Liver (tissue), 9 donors: ENCODE measurements around the gene DCAF8L2. TPM values are rescaled to one million over a fixed set of nuclear protein-coding genes. Genes with fewer than 3 reads are reported as not detected.

Experiments used
- DNase-seq: peaks from one replicate; pipeline ENCODE4 v3.0.0-alpha.2; 2017; ENCODE audit warnings: low spot score
- H3K27ac ChIP-seq, 2 donors: one replicate each; pipeline ENCODE4 v1.7.0; 2013; ENCODE audit warnings: inconsistent platforms in 2 of 2, low read length in 2 of 2, control low read depth in 1 of 2, low read depth in 1 of 2, mild to moderate bottlenecking in 1 of 2
- H3K27me3 ChIP-seq, 4 donors: one replicate each; pipeline versions ENCODE4 v1.6.1 to v1.7.0; 2013; ENCODE audit warnings: low read length in 3 of 4, inconsistent platforms in 1 of 4, mild to moderate bottlenecking in 1 of 4, moderate library complexity in 1 of 4; ENCODE audit not compliant: control insufficient read depth in 4 of 4, insufficient read depth in 4 of 4
- H3K36me3 ChIP-seq, 4 donors: one replicate each; pipeline versions ENCODE4 v1.6.1 to v1.7.0; 2013; ENCODE audit warnings: low read length in 3 of 4, mild to moderate bottlenecking in 3 of 4, low read depth in 1 of 4, moderate library complexity in 1 of 4; ENCODE audit not compliant: control insufficient read depth in 4 of 4, insufficient read depth in 3 of 4
- H3K4me1 ChIP-seq, 4 donors: one replicate each; pipeline versions ENCODE4 v1.6.1 to v1.7.0; 2013; ENCODE audit warnings: low read length in 3 of 4, mild to moderate bottlenecking in 3 of 4, moderate library complexity in 1 of 4; ENCODE audit not compliant: control insufficient read depth in 4 of 4, insufficient read depth in 4 of 4
- H3K4me3 ChIP-seq, 3 donors: one replicate each; pipeline versions ENCODE4 v1.6.1 to v1.7.0; 2013; ENCODE audit warnings: low read length in 3 of 3, control low read depth in 1 of 3, low read depth in 1 of 3, mild to moderate bottlenecking in 1 of 3
- H3K9ac ChIP-seq, 2 donors: one replicate each; pipeline ENCODE4 v1.7.0; 2013; ENCODE audit warnings: low read length in 2 of 2, mild to moderate bottlenecking in 2 of 2, moderate library complexity in 2 of 2, control low read depth in 1 of 2, low read depth in 1 of 2
- H3K9me3 ChIP-seq, 4 donors: one replicate each; pipeline versions ENCODE4 v1.6.1 to v1.7.0; 2013; ENCODE audit warnings: low read length in 3 of 4; ENCODE audit not compliant: control insufficient read depth in 4 of 4
- EGR1 ChIP-seq, 2 donors: IDR thresholded peaks; 2 replicates each; pipeline ENCODE4 v1.6.1; 2016 to 2018; ENCODE audit warnings: antibody characterized with exemption in 2 of 2, low read depth in 2 of 2
- FOXA1 ChIP-seq: IDR thresholded peaks from 2 replicates; pipeline ENCODE4 v1.6.1; 2016; ENCODE audit warnings: antibody characterized with exemption
- FOXA2 ChIP-seq: IDR thresholded peaks from 2 replicates; pipeline ENCODE4 v1.6.1; 2016; ENCODE audit warnings: antibody characterized with exemption
- GABPA ChIP-seq, 2 donors: IDR thresholded peaks in 1 of 2; conservative IDR thresholded peaks in 1 of 2; 2 replicates each; pipeline ENCODE4 v1.6.1; 2016; ENCODE audit warnings: antibody characterized with exemption in 2 of 2, mild to moderate bottlenecking in 1 of 2, moderate library complexity in 1 of 2
- HNF4A ChIP-seq, 2 donors: conservative IDR thresholded peaks; 2 replicates each; pipeline ENCODE4 v1.6.1; 2016; ENCODE audit warnings: antibody characterized with exemption in 2 of 2, mild to moderate bottlenecking in 2 of 2
- HNF4G ChIP-seq: IDR thresholded peaks from 2 replicates; pipeline ENCODE4 v1.6.1; 2016; ENCODE audit warnings: antibody characterized with exemption
- JUND ChIP-seq, 2 donors: IDR thresholded peaks; 2 replicates each; pipeline ENCODE4 v1.6.1; 2016; ENCODE audit warnings: antibody characterized with exemption in 2 of 2
- NR2F2 ChIP-seq: IDR thresholded peaks from 2 replicates; pipeline ENCODE4 v1.6.1; 2016; ENCODE audit warnings: antibody characterized with exemption
- RAD21 ChIP-seq, 2 donors: IDR thresholded peaks; 2 replicates each; pipeline ENCODE4 v1.6.1; 2016; ENCODE audit warnings: antibody characterized with exemption in 2 of 2, mild to moderate bottlenecking in 2 of 2
- RXRA ChIP-seq, 2 donors: IDR thresholded peaks; 2 replicates each; pipeline ENCODE4 v1.6.1; 2017 to 2018; ENCODE audit warnings: antibody characterized with exemption in 2 of 2, mild to moderate bottlenecking in 1 of 2
- SP1 ChIP-seq: IDR thresholded peaks from 2 replicates; pipeline ENCODE4 v1.6.1; 2018; ENCODE audit warnings: antibody characterized with exemption, mild to moderate bottlenecking
- TAF1 ChIP-seq: conservative IDR thresholded peaks from 2 replicates; pipeline ENCODE4 v1.6.1; 2016; ENCODE audit warnings: antibody characterized with exemption, mild to moderate bottlenecking
- YY1 ChIP-seq: IDR thresholded peaks from 2 replicates; pipeline ENCODE4 v1.6.1; 2016; ENCODE audit warnings: antibody characterized with exemption, mild to moderate bottlenecking
- WGBS: extraction: QIAGEN DNeasy Blood & Tissue Kit; methylation state at CpG from one replicate; pipeline ENCODE4 v1.1.7; 2013; 5-methylcytosine and 5-hydroxymethylcytosine counted together
- polyA plus RNA-seq, 2 donors: library from polyadenylated mRNA; stranded (reverse) in 1 of 2; unstranded in 1 of 2; fragments of 200-250 nt in 1 of 2; fragments of >200 nt in 1 of 2; fragmentation: Nextera tagmentation in 1 of 2; extraction: Ambion mirVana in 1 of 2; gene quantifications; one replicate each; pipeline versions ENCODE4 v1.2.1 to v1.2.3, GENCODE V29; 2013 to 2015
- total RNA-seq, 2 donors: library from RNA; depleted of rRNA; stranded (reverse); fragments of >200 nt; gene quantifications; one replicate each; pipeline ENCODE4 v1.2.3, GENCODE V29; 2014
- TF ChIP-seq, protein P1 (sequence below): fragments of 150-350 bp; IDR thresholded peaks from 2 replicates; pipeline ENCODE4 v1.5.1; 2017; ENCODE audit warnings: improper control_type of control experiment, low read depth, low read length; ENCODE audit not compliant: missing input control
- TF ChIP-seq, protein P2 (sequence below): IDR thresholded peaks from 2 replicates; pipeline ENCODE4 v1.6.1; 2016; ENCODE audit warnings: antibody characterized with exemption, mild to moderate bottlenecking
- TF ChIP-seq, protein P3 (sequence below): IDR thresholded peaks from 2 replicates; pipeline ENCODE4 v1.6.1; 2016; ENCODE audit warnings: antibody characterized with exemption
- TF ChIP-seq, protein P4 (sequence below): IDR thresholded peaks from 2 replicates; pipeline ENCODE4 v1.6.1; 2016; ENCODE audit warnings: antibody characterized with exemption
- TF ChIP-seq, protein P5 (sequence below): IDR thresholded peaks from 2 replicates; pipeline ENCODE4 v1.6.1; 2016; ENCODE audit warnings: antibody characterized with exemption
- donor health status: healthy.
- donor health status: healthy.
- donor health status: healthy.
- donor health status: healthy.
- donor health status: healthy.

DCAF8L2 gene
- total and polyA plus RNA-seq, 4 donors = not detected

DNA sequence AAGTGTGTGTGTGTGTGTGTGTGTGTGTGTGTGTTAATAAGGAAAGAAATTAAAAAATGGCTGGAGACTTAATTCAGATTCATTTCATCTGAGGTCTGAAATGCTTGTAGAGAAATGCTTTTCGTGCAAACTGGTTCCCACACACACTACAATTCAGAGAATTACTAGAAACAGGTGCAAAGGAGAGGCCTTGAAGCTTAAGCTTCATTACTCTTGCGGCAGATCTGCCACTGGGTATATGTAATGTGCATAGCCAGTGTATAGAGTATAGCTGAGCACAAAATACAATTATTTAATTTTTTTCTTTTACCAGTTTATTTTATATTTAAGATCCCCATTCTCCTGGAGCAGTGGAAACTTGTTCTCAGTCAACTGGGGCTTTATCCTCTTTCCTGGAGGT, 185.8 kb downstream of the DCAF8L2 start:
- no peak for DNase-seq
- Histone ChIP-seq H3K9me3 (no peaks in the 10 kb centered on the region), H3K9ac (no peak overlapping the region), H3K4me3 (no peak overlapping the region), H3K27me3 (peaks cover 0 to 3% (median 0%) of the 10 kb centered on the region in 4 donors), H3K36me3 (no peaks in the 10 kb centered on the region), H3K4me1 (no peaks in the 10 kb centered on the region), H3K27ac (no peak overlapping the region)
- 70% methylated on average over 2 of the region's 2 CpGs for WGBS
- TF ChIP-seq HNF4A (conservative IDR thresholded peaks at IDR 0.05) (no peak), YY1 (no peak), JUND (IDR thresholded peaks at IDR 0.05) (no peak), RXRA (IDR thresholded peaks at IDR 0.05) (no peak), GABPA (IDR thresholded peaks at IDR 0.05 in 1 of 2, conservative IDR thresholded peaks at IDR 0.05 in 1 of 2) (no peak), NR2F2 (no peak), FOXA1 (no peak), FOXA2 (no peak), SP1 (no peak), HNF4G (no peak), TAF1 (no peak), RAD21 (IDR thresholded peaks at IDR 0.05) (no peak), EGR1 (IDR thresholded peaks at IDR 0.05; ENCODE audit: low read depth in 2 of 2) (no peak)
- TF ChIP-seq, protein P1, sequence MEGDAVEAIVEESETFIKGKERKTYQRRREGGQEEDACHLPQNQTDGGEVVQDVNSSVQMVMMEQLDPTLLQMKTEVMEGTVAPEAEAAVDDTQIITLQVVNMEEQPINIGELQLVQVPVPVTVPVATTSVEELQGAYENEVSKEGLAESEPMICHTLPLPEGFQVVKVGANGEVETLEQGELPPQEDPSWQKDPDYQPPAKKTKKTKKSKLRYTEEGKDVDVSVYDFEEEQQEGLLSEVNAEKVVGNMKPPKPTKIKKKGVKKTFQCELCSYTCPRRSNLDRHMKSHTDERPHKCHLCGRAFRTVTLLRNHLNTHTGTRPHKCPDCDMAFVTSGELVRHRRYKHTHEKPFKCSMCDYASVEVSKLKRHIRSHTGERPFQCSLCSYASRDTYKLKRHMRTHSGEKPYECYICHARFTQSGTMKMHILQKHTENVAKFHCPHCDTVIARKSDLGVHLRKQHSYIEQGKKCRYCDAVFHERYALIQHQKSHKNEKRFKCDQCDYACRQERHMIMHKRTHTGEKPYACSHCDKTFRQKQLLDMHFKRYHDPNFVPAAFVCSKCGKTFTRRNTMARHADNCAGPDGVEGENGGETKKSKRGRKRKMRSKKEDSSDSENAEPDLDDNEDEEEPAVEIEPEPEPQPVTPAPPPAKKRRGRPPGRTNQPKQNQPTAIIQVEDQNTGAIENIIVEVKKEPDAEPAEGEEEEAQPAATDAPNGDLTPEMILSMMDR = no peak
- TF ChIP-seq, protein P2, sequence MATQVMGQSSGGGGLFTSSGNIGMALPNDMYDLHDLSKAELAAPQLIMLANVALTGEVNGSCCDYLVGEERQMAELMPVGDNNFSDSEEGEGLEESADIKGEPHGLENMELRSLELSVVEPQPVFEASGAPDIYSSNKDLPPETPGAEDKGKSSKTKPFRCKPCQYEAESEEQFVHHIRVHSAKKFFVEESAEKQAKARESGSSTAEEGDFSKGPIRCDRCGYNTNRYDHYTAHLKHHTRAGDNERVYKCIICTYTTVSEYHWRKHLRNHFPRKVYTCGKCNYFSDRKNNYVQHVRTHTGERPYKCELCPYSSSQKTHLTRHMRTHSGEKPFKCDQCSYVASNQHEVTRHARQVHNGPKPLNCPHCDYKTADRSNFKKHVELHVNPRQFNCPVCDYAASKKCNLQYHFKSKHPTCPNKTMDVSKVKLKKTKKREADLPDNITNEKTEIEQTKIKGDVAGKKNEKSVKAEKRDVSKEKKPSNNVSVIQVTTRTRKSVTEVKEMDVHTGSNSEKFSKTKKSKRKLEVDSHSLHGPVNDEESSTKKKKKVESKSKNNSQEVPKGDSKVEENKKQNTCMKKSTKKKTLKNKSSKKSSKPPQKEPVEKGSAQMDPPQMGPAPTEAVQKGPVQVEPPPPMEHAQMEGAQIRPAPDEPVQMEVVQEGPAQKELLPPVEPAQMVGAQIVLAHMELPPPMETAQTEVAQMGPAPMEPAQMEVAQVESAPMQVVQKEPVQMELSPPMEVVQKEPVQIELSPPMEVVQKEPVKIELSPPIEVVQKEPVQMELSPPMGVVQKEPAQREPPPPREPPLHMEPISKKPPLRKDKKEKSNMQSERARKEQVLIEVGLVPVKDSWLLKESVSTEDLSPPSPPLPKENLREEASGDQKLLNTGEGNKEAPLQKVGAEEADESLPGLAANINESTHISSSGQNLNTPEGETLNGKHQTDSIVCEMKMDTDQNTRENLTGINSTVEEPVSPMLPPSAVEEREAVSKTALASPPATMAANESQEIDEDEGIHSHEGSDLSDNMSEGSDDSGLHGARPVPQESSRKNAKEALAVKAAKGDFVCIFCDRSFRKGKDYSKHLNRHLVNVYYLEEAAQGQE = no peak
- TF ChIP-seq, protein P3, sequence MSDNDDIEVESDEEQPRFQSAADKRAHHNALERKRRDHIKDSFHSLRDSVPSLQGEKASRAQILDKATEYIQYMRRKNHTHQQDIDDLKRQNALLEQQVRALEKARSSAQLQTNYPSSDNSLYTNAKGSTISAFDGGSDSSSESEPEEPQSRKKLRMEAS = no peak
- TF ChIP-seq, protein P4, sequence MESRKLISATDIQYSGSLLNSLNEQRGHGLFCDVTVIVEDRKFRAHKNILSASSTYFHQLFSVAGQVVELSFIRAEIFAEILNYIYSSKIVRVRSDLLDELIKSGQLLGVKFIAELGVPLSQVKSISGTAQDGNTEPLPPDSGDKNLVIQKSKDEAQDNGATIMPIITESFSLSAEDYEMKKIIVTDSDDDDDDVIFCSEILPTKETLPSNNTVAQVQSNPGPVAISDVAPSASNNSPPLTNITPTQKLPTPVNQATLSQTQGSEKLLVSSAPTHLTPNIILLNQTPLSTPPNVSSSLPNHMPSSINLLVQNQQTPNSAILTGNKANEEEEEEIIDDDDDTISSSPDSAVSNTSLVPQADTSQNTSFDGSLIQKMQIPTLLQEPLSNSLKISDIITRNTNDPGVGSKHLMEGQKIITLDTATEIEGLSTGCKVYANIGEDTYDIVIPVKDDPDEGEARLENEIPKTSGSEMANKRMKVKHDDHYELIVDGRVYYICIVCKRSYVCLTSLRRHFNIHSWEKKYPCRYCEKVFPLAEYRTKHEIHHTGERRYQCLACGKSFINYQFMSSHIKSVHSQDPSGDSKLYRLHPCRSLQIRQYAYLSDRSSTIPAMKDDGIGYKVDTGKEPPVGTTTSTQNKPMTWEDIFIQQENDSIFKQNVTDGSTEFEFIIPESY = no peak
- TF ChIP-seq, protein P5, sequence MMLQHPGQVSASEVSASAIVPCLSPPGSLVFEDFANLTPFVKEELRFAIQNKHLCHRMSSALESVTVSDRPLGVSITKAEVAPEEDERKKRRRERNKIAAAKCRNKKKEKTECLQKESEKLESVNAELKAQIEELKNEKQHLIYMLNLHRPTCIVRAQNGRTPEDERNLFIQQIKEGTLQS = no peak
